ENCODE measurements around the gene TOR2A. TPM values are rescaled to one million over a fixed set of nuclear protein-coding genes. Genes with fewer than 3 reads are reported as not detected.
A peak's percentile ranks its signal among the peaks of the same experiment; 100 is the strongest.

Gene TOR2A
- total RNA-seq, 6 donors from 2014 or later = 11.4 to 27.2 (median 21.0) TPM

- H3K27me3 ChIP-seq = no peaks in the 10 kb centered on the region
- no peak overlapping the region for H3K4me3 ChIP-seq
- H3K27ac ChIP-seq = peak overlapping the region; percentile 84 to 96 (median 87)
- TF ChIP-seq POLR2AphosphoS5 (IDR thresholded peaks at IDR 0.05) = peak; percentile 95 to 99
- TF ChIP-seq POLR2A (IDR thresholded peaks at IDR 0.05) = peak in 2 of 4 donors; percentile 36 to 46
- TF ChIP-seq EP300 (IDR thresholded peaks at IDR 0.05) = peak; percentile 92 to 100 (median 98)
- peak; percentile 52 to 78 (median 68) for TF ChIP-seq CTCF (IDR thresholded peaks at IDR 0.05)
- ATAC-seq (ENCODE audit: low FRiP score in 2 of 2) = peak; percentile 51 to 86
- DNase-seq = peak in 1 of 2 donors; percentile 73
- peaks cover 0 to 23% (median 3%) of the 10 kb centered on the region in 4 donors for H3K36me3 ChIP-seq
- H3K9me3 ChIP-seq = no peaks in the 10 kb centered on the region
- WGBS, 2 donors = 32 to 68% methylated on average over 6 of the region's 7 CpGs
- H3K4me1 ChIP-seq = peaks cover 44 to 68% (median 58%) of the 10 kb centered on the region in 4 donors
Observed at GRCh38 chr9:127763918-127764384, 28.9 kb upstream of the TOR2A start.

DNA sequence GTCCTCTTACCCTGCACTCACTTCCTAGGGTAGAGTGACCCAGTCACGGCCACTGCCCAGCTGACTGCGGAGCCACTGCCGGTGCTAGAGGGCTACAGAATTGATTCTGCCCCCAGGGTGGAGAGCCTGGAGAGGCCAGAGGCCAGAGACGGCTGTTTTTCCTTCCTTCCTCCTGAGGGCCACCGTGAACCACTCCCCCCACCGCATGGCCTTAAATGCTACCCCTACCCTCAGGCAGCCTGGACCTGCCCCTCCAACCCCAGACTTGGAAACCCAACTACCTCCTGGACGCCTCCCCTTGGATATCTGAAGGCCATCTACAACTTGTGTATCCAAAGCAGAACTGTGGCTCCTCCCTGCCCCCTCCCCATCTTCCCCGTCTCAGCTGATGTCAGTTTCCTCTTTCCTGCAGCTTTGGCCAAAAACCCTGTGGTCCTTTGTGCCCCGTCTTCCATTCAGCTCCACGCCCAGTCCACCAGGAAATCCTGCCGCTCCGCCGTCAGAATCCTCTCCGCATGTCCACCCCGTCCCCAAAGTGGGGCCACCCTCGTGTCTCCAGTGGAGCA is 27.1 kb upstream of the TOR2A start:
- DNase-seq = peak in 1 of 2 donors; percentile 69
- Histone ChIP-seq H3K4me3 (peak overlapping the region in 3 of 4 donors; percentile 27 to 46 (median 40)), H3K36me3 (peaks cover 0 to 30% (median 3%) of the 10 kb centered on the region in 4 donors), H3K27ac (peak overlapping the region; percentile 84 to 96 (median 87)), H3K9me3 (no peaks in the 10 kb centered on the region), H3K27me3 (no peaks in the 10 kb centered on the region), H3K4me1 (peaks cover 35 to 63% (median 47%) of the 10 kb centered on the region in 4 donors)
- ATAC-seq (ENCODE audit: low FRiP score in 2 of 2) = peak; percentile 66 to 76
- TF ChIP-seq POLR2AphosphoS5 (IDR thresholded peaks at IDR 0.05) (peak; percentile 73 to 83), EP300 (IDR thresholded peaks at IDR 0.05) (peak in 3 of 4 donors; percentile 29 to 75 (median 60)), CTCF (IDR thresholded peaks at IDR 0.05) (no peak), POLR2A (IDR thresholded peaks at IDR 0.05) (peak in 2 of 4 donors; percentile 16 to 48)
- WGBS, 2 donors = 40 to 43% methylated on average over 15 to 16 of the region's 16 CpGs

DNA sequence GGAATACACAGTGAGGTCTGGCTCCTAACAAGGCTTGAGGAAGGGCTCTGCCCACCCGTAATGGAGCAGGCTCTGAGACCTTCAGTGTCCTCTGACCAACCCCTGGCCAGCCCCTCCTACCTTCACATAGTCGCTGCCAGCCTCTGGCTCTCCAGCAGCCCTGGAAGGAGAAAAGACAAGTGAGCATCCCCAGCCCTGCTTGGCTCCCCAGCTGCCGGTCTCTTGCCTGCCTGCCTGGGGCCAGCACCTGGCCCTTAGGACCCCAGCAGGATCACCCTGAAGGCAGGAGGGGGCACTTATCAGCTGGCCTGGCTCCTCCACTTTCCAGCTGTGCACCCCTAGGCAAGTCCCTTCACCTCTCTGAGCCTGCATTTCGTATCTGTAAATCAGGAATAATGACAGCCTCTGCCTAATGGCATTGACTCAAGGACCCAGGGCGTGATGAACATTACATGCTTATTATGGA is 26.4 kb upstream of the TOR2A start:
- TF ChIP-seq CTCF (IDR thresholded peaks at IDR 0.05) (no peak), POLR2AphosphoS5 (IDR thresholded peaks at IDR 0.05) (peak in 1 of 2 donors; percentile 22), POLR2A (IDR thresholded peaks at IDR 0.05) (no peak), EP300 (IDR thresholded peaks at IDR 0.05) (no peak)
- Histone ChIP-seq H3K27ac (peak overlapping the region; percentile 84 to 89 (median 87)), H3K36me3 (peaks cover 0 to 24% (median 2%) of the 10 kb centered on the region in 4 donors), H3K4me3 (peak overlapping the region; percentile 2 to 46 (median 34)), H3K27me3 (no peaks in the 10 kb centered on the region), H3K9me3 (no peaks in the 10 kb centered on the region), H3K4me1 (peaks cover 30 to 56% (median 41%) of the 10 kb centered on the region in 4 donors)
- DNase-seq (no peak), ATAC-seq (ENCODE audit: low FRiP score in 2 of 2) (no peak)
- 37 to 53% methylated on average over 3 to 5 of the region's 5 CpGs for WGBS, 2 donors

DNA sequence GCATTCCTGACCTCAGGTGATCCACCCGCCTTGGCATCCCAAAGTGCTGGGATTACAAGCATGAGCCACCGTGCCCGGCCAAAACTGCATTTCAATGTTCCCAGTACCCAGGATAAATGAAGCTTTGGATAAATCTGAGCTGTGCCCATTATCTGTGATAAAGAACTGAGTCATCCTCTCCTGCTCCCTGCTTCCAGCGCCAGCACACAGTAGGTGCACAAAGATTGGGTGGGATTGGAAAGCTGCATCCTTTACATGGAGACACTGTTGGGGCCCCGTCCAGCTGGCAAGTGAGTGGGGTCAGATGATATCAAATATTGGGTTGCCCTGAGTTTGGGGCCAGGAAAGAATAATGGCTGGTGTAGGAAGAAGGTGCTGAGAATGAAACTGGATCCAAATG is 26.0 kb upstream of the TOR2A start:
- TF ChIP-seq EP300 (IDR thresholded peaks at IDR 0.05) (no peak), CTCF (IDR thresholded peaks at IDR 0.05) (no peak), POLR2AphosphoS5 (IDR thresholded peaks at IDR 0.05) (no peak), POLR2A (IDR thresholded peaks at IDR 0.05) (no peak)
- H3K9me3 ChIP-seq = no peaks in the 10 kb centered on the region
- peak overlapping the region in 3 of 4 donors; percentile 27 to 46 (median 40) for H3K4me3 ChIP-seq
- peaks cover 0 to 19% (median under 1%) of the 10 kb centered on the region in 4 donors for H3K36me3 ChIP-seq
- peaks cover 25 to 52% (median 36%) of the 10 kb centered on the region in 4 donors for H3K4me1 ChIP-seq
- DNase-seq (no peak), ATAC-seq (ENCODE audit: low FRiP score in 2 of 2) (no peak)
- no peaks in the 10 kb centered on the region for H3K27me3 ChIP-seq
- H3K27ac ChIP-seq = peak overlapping the region; percentile 84 to 89 (median 87)
- WGBS, 2 donors = 70 to 79% methylated on average over 5 of the region's 5 CpGs

Data from upper lobe of left lung (tissue), 6 donors.